Prostate gland (tissue), 2 donors: Measurements from ENCODE around the gene H19.

ENCODE experiments used
- POLR2A ChIP-seq: fragments of 450-650 bp; IDR thresholded peaks from one replicate; pipeline ENCODE4 v1.6.1; 2016; ENCODE audit warnings: antibody characterized with exemption, mild to moderate bottlenecking
- POLR2AphosphoS5 ChIP-seq: sonication (generic); formaldehyde crosslinking; IDR thresholded peaks from one replicate; pipeline ENCODE4 v1.6.1; 2017; ENCODE audit warnings: antibody characterized with exemption
- TF ChIP-seq, protein P1 (sequence below), 4 experiments: fragments of 200-600 bp in 2 of 4; fragments of 450-650 bp in 2 of 4; sonication (generic) in 2 of 4; IDR thresholded peaks; 1 replicate in 3 of 4; 2 replicates in 1 of 4; pipeline ENCODE4 v1.5.1; 2016 to 2019; ENCODE audit warnings: antibody characterized with exemption in 4 of 4, mild to moderate bottlenecking in 2 of 4, moderate library complexity in 2 of 4

DNA sequence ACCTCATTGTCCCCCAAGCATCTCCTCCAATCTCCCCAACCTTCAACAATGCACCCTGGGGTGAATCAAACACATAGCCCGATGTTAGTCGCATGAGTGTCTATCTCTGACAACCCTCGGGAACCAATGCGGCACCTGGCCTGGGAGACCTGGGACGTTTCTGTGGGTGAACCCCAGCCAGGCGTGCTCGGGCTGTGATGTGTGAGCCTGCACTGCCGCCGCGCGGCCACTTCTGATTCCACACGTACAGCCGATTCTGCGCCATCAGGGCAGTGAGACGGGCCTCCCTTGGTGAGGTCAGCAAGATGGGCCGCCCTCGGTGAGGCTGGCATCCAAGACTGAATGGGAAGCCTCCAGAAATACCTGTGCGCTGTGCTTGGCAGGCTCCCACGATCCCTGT is 5.2 kb upstream of the H19 start:
- TF ChIP-seq, protein P1, sequence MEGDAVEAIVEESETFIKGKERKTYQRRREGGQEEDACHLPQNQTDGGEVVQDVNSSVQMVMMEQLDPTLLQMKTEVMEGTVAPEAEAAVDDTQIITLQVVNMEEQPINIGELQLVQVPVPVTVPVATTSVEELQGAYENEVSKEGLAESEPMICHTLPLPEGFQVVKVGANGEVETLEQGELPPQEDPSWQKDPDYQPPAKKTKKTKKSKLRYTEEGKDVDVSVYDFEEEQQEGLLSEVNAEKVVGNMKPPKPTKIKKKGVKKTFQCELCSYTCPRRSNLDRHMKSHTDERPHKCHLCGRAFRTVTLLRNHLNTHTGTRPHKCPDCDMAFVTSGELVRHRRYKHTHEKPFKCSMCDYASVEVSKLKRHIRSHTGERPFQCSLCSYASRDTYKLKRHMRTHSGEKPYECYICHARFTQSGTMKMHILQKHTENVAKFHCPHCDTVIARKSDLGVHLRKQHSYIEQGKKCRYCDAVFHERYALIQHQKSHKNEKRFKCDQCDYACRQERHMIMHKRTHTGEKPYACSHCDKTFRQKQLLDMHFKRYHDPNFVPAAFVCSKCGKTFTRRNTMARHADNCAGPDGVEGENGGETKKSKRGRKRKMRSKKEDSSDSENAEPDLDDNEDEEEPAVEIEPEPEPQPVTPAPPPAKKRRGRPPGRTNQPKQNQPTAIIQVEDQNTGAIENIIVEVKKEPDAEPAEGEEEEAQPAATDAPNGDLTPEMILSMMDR (IDR thresholded peaks at IDR 0.05): no peak
- no peak for TF ChIP-seq POLR2A
- TF ChIP-seq POLR2AphosphoS5: no peak
